Measurements from ENCODE around the gene MS4A13. TPM values are rescaled to one million over a fixed set of nuclear protein-coding genes. Genes with fewer than 3 reads are reported as not detected.

The MS4A13 gene
- total and polyA plus RNA-seq, 8 donors: not detected

- no peak overlapping the region for H3K4me3 ChIP-seq
- DNase-seq: no peak
- H3K9me3 ChIP-seq: peaks cover 0 to 16% of the 10 kb centered on the region in 2 donors
- no peak for TF ChIP-seq CTCF (IDR thresholded peaks at IDR 0.05)
- ATAC-seq: no peak
- H3K4me1 ChIP-seq: no peaks in the 10 kb centered on the region
- H3K27me3 ChIP-seq: no peaks in the 10 kb centered on the region
- intact Hi-C loops (cut with DNase I): no loop called here
- H3K27ac ChIP-seq: no peak overlapping the region
- H3K36me3 ChIP-seq: no peaks in the 10 kb centered on the region
Observed at GRCh38 chr11:60589611-60590010, 74.4 kb downstream of the MS4A13 start.

Other genes starting within 250 kb of the MS4A13 start
- 10 to 100 TPM; 57.5 to 93.6 TPM for gene MS4A4A, start 234.7 kb upstream of the MS4A13 start, total RNA-seq
- 10 to 100 TPM in 5 of 6 donors, 1 to 10 TPM in 1; 7.4 to 15.4 (median 12.8) TPM for gene MS4A4A, start 234.7 kb upstream of the MS4A13 start, polyA plus RNA-seq (ENCODE audit: insufficient read length in 6 of 6)
- 1 to 10 TPM in 1 of 2 donors, under 1 TPM in 1; 0.87 to 4.0 TPM for gene MS4A6E, start 188.1 kb upstream of the MS4A13 start, total RNA-seq
- gene MS4A6E, start 188.1 kb upstream of the MS4A13 start, polyA plus RNA-seq (ENCODE audit: insufficient read length in 6 of 6): not detected
- gene MS4A7, start 136.9 kb upstream of the MS4A13 start, total RNA-seq: 100 to 1,000 TPM in 1 of 2 donors, 10 to 100 TPM in 1; 80.6 to 143 TPM
- gene MS4A7, start 136.9 kb upstream of the MS4A13 start, polyA plus RNA-seq (ENCODE audit: insufficient read length in 6 of 6): 10 to 100 TPM; 11.5 to 20.3 (median 14.2) TPM
- gene MS4A14, start 118.9 kb upstream of the MS4A13 start, total RNA-seq: 1 to 10 TPM; 3.7 to 4.1 TPM
- gene MS4A14, start 118.9 kb upstream of the MS4A13 start, polyA plus RNA-seq (ENCODE audit: insufficient read length in 6 of 6): under 1 TPM; 0.30 to 0.83 (median 0.64) TPM
- gene MS4A5, start 85.8 kb upstream of the MS4A13 start, total RNA-seq: not detected
- under 1 TPM in 2 of 6 donors, not detected in 4; 0.23 to 0.33 TPM for gene MS4A5, start 85.8 kb upstream of the MS4A13 start, polyA plus RNA-seq (ENCODE audit: insufficient read length in 6 of 6)
- 1 to 10 TPM in 1 of 2 donors, under 1 TPM in 1; 0.73 to 1.7 TPM for gene MS4A1, start 59.5 kb upstream of the MS4A13 start, total RNA-seq
- gene MS4A1, start 59.5 kb upstream of the MS4A13 start, polyA plus RNA-seq (ENCODE audit: insufficient read length in 6 of 6): 1 to 10 TPM in 4 of 6 donors, under 1 TPM in 2; 0.36 to 2.1 (median 1.1) TPM
- gene MS4A12, start 22.6 kb upstream of the MS4A13 start, total RNA-seq: not detected
- not detected for gene MS4A12, start 22.6 kb upstream of the MS4A13 start, polyA plus RNA-seq (ENCODE audit: insufficient read length in 6 of 6)
- 10 to 100 TPM in 1 of 2 donors, not detected in 1; 11.8 TPM for gene MS4A8, start 184.2 kb downstream of the MS4A13 start, total RNA-seq
- gene MS4A8, start 184.2 kb downstream of the MS4A13 start, polyA plus RNA-seq (ENCODE audit: insufficient read length in 6 of 6): 10 to 100 TPM in 4 of 6 donors, 1 to 10 TPM in 2; 4.9 to 18.1 (median 14.4) TPM
- gene MS4A18, start 209.3 kb downstream of the MS4A13 start, total RNA-seq: not detected
- not detected for gene MS4A18, start 209.3 kb downstream of the MS4A13 start, polyA plus RNA-seq (ENCODE audit: insufficient read length in 6 of 6)
- gene MS4A15, start 241.5 kb downstream of the MS4A13 start, total RNA-seq: 10 to 100 TPM in 1 of 2 donors, 1 to 10 TPM in 1; 8.7 to 13.4 TPM
- not detected for gene MS4A15, start 241.5 kb downstream of the MS4A13 start, polyA plus RNA-seq (ENCODE audit: insufficient read length in 6 of 6)

Measured in left lung (tissue), 10 donors.